HepG2 (cell line): Measurements from ENCODE around the gene INSR. TPM values are rescaled to one million over a fixed set of nuclear protein-coding genes. Genes with fewer than 3 reads are reported as not detected.

Experiments used
- AGO1 ChIP-seq: fragments of 200-400 bp; formaldehyde crosslinking; IDR thresholded peaks from 2 replicates; pipeline ENCODE4 v1.6.1; 2017; ENCODE audit warnings: mild to moderate bottlenecking, low read depth, low read length, moderate library complexity; ENCODE audit not compliant: poor library complexity, severe bottlenecking
- ATF7 ChIP-seq, 2 experiments: fragments of 450-650 bp in 1 of 2; sonication (generic) in 1 of 2; formaldehyde crosslinking in 1 of 2; IDR thresholded peaks; 2 replicates each; pipeline versions ENCODE4 v1.4.0 to v1.6.1; 2016 to 2020; ENCODE audit warnings: antibody characterized with exemption in 1 of 2, mild to moderate bottlenecking in 1 of 2, missing genetic modification reagents in 1 of 2
- ATRX ChIP-seq: sonication (generic); formaldehyde crosslinking; IDR thresholded peaks from 2 replicates; pipeline ENCODE4 v1.4.0; 2020; ENCODE audit warnings: missing genetic modification reagents, borderline replicate concordance
- CEBPG ChIP-seq: IDR thresholded peaks from 2 replicates; pipeline ENCODE4 v1.6.1; 2016
- CREM ChIP-seq, 2 experiments: sonication (generic) in 1 of 2; formaldehyde crosslinking in 1 of 2; IDR thresholded peaks; 2 replicates each; pipeline versions ENCODE4 v1.4.0 to v1.6.1; 2016 to 2020; ENCODE audit warnings: antibody characterized with exemption in 1 of 2, mild to moderate bottlenecking in 1 of 2, missing genetic modification reagents in 1 of 2
- HNRNPLL ChIP-seq: fragments of 200-400 bp; formaldehyde crosslinking; IDR thresholded peaks from 2 replicates; pipeline ENCODE4 v1.6.1; 2017; ENCODE audit warnings: mild to moderate bottlenecking, low read depth, low read length; ENCODE audit not compliant: poor library complexity, severe bottlenecking
- JDP2 ChIP-seq: sonication (generic); formaldehyde crosslinking; IDR thresholded peaks from 2 replicates; pipeline ENCODE4 v1.8.1; 2022; ENCODE audit warnings: missing genetic modification reagents, borderline replicate concordance
- KDM1A ChIP-seq: IDR thresholded peaks from 2 replicates; pipeline ENCODE4 v1.6.1; 2016; ENCODE audit warnings: missing compliant biosample characterization
- KLF16 ChIP-seq, 2 experiments: sonication (generic) in 1 of 2; formaldehyde crosslinking in 1 of 2; IDR thresholded peaks; 2 replicates each; pipeline versions ENCODE4 v1.6.1 to v1.8.0; 2016 to 2023; ENCODE audit warnings: missing genetic modification reagents in 2 of 2, missing compliant biosample characterization in 1 of 2
- KLF6 ChIP-seq: IDR thresholded peaks from 2 replicates; pipeline ENCODE4 v1.8.0; 2016; ENCODE audit warnings: missing biosample characterization, missing genetic modification reagents
- MIER2 ChIP-seq: IDR thresholded peaks from 2 replicates; pipeline ENCODE4 v1.6.1; 2016; ENCODE audit warnings: missing biosample characterization, missing genetic modification reagents
- MZF1 ChIP-seq: sonication (generic); formaldehyde crosslinking; IDR thresholded peaks from 2 replicates; pipeline ENCODE4 v1.8.1; 2023; ENCODE audit warnings: mild to moderate bottlenecking, missing genetic modification reagents, borderline replicate concordance
- NFE2 ChIP-seq: sonication (generic); formaldehyde crosslinking; IDR thresholded peaks from 2 replicates; pipeline ENCODE4 v1.4.0; 2020; ENCODE audit warnings: missing genetic modification reagents
- POLR2A ChIP-seq, 2 experiments: IDR thresholded peaks; 2 replicates each; pipeline ENCODE4 v1.6.1; 2011; ENCODE audit warnings: low read depth in 2 of 2, low read length in 2 of 2, mild to moderate bottlenecking in 1 of 2, moderate library complexity in 1 of 2; ENCODE audit not compliant: insufficient read depth in 1 of 2
- RFXAP ChIP-seq: sonication (generic); formaldehyde crosslinking; IDR thresholded peaks from 2 replicates; pipeline ENCODE4 v1.4.0; 2020; ENCODE audit warnings: missing genetic modification reagents, borderline replicate concordance
- RORA ChIP-seq: sonication (generic); formaldehyde crosslinking; IDR thresholded peaks from 2 replicates; pipeline ENCODE4 v1.5.0; 2020; ENCODE audit warnings: mild to moderate bottlenecking, missing genetic modification reagents, moderate library complexity
- SKIL ChIP-seq: sonication (generic); formaldehyde crosslinking; IDR thresholded peaks from 2 replicates; pipeline ENCODE4 v1.8.0; 2022; ENCODE audit warnings: missing genetic modification reagents, mild to moderate bottlenecking, moderate library complexity, borderline replicate concordance
- U2AF1 ChIP-seq: fragments of 200-400 bp; formaldehyde crosslinking; optimal IDR thresholded peaks from 2 replicates; pipeline ENCODE3; 2017; ENCODE audit warnings: mild to moderate bottlenecking, low read depth, low read length
- XRCC5 ChIP-seq: fragments of 200-400 bp; formaldehyde crosslinking; optimal IDR thresholded peaks from 2 replicates; pipeline ENCODE3; 2017; ENCODE audit warnings: mild to moderate bottlenecking, low read length
- YY1 ChIP-seq: IDR thresholded peaks from 2 replicates; pipeline ENCODE4 v1.6.1; 2011; ENCODE audit warnings: low read length, low read depth, moderate library complexity, mild to moderate bottlenecking; ENCODE audit not compliant: insufficient read depth, insufficient replicate concordance
- ZC3H13 ChIP-seq: sonication (generic); formaldehyde crosslinking; IDR thresholded peaks from 2 replicates; pipeline ENCODE4 v1.8.1; 2023; ENCODE audit warnings: mild to moderate bottlenecking, missing genetic modification reagents, moderate library complexity
- ZNF282 ChIP-seq: fragments of 450-650 bp; IDR thresholded peaks from 2 replicates; pipeline ENCODE4 v1.6.1; 2018; ENCODE audit not compliant: partially characterized antibody
- ZNF317 ChIP-seq: sonication (generic); formaldehyde crosslinking; IDR thresholded peaks from 2 replicates; pipeline ENCODE4 v1.5.0; 2020; ENCODE audit warnings: mild to moderate bottlenecking, missing genetic modification reagents
- ZNF451 ChIP-seq: sonication (generic); formaldehyde crosslinking; IDR thresholded peaks from 2 replicates; pipeline ENCODE4 v1.5.0; 2020; ENCODE audit warnings: mild to moderate bottlenecking, missing genetic modification reagents
- ZNF564 ChIP-seq: sonication (generic); formaldehyde crosslinking; IDR thresholded peaks from 2 replicates; pipeline ENCODE4 v1.8.1; 2023; ENCODE audit warnings: mild to moderate bottlenecking, missing genetic modification reagents
- polyA plus RNA-seq, 8 experiments: library from polyadenylated mRNA; depleted of rRNA in 3 of 8; stranded (reverse) in 7 of 8; unstranded in 1 of 8; fragments of >200 nt; fragmentation: Illumina TruSeq in 4 of 8; extraction: Trizol in 4 of 8; gene quantifications; 2 replicates each; pipeline versions ENCODE4 v1.2.1 to v1.2.3, GENCODE V29; 2011 to 2016; ENCODE audit warnings: low read depth in 4 of 8, missing spikeins in 1 of 8, mixed read lengths in 1 of 8; ENCODE audit not compliant: insufficient read depth in 1 of 8
- total RNA-seq, 5 experiments: library from RNA; depleted of rRNA; stranded (reverse); fragments of >200 nt; fragmentation: Illumina TruSeq; extraction: Trizol; gene quantifications; 2 replicates each; pipeline ENCODE4 v1.2.3, GENCODE V29; 2016; ENCODE audit warnings: low read depth in 1 of 5
- TF ChIP-seq, protein P1 (sequence below): IDR thresholded peaks from 2 replicates; pipeline ENCODE4 v1.6.1; 2012; ENCODE audit warnings: low read length, improper control_type of control experiment

INSR gene
- total and polyA plus RNA-seq, 2 of the 13 experiments (the other 11 are each of a cell fraction or from before 2014, with no cell fraction given), result 24.2 to 29.8 TPM

- peak; percentile 50; the same call in 1 of the 2 replicates for TF ChIP-seq ZNF451 (CRISPR knock-in tag)
- no peak; the same call in 1 of the 2 replicates for TF ChIP-seq RFXAP (CRISPR knock-in tag)
- no peak for TF ChIP-seq NFE2
- TF ChIP-seq KLF16 (CRISPR knock-in tag; IDR thresholded peaks at IDR 0.05), result peak in 1 of 2 experiments; percentile 67; a peak in 2 of 4 replicates
- TF ChIP-seq CEBPG (CRISPR knock-in tag), result 0 out of 2 replicates have a peak, but pooled peaks have one; percentile 35
- TF ChIP-seq MZF1, result no peak
- TF ChIP-seq ZNF282, result no peak
- TF ChIP-seq YY1, result peak; percentile 70
- no peak for TF ChIP-seq ZC3H13 (CRISPR knock-in tag)
- TF ChIP-seq KLF6 (CRISPR knock-in tag), result no peak; the same call in 1 of the 2 replicates
- TF ChIP-seq, protein P1, sequence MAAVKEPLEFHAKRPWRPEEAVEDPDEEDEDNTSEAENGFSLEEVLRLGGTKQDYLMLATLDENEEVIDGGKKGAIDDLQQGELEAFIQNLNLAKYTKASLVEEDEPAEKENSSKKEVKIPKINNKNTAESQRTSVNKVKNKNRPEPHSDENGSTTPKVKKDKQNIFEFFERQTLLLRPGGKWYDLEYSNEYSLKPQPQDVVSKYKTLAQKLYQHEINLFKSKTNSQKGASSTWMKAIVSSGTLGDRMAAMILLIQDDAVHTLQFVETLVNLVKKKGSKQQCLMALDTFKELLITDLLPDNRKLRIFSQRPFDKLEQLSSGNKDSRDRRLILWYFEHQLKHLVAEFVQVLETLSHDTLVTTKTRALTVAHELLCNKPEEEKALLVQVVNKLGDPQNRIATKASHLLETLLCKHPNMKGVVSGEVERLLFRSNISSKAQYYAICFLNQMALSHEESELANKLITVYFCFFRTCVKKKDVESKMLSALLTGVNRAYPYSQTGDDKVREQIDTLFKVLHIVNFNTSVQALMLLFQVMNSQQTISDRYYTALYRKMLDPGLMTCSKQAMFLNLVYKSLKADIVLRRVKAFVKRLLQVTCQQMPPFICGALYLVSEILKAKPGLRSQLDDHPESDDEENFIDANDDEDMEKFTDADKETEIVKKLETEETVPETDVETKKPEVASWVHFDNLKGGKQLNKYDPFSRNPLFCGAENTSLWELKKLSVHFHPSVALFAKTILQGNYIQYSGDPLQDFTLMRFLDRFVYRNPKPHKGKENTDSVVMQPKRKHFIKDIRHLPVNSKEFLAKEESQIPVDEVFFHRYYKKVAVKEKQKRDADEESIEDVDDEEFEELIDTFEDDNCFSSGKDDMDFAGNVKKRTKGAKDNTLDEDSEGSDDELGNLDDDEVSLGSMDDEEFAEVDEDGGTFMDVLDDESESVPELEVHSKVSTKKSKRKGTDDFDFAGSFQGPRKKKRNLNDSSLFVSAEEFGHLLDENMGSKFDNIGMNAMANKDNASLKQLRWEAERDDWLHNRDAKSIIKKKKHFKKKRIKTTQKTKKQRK, result no peak
- no peak for TF ChIP-seq RORA (CRISPR knock-in tag)
- peak in 1 of 2 experiments; percentile 62; a peak in 2 of 4 replicates for TF ChIP-seq POLR2A (IDR thresholded peaks at IDR 0.05; ENCODE audit: insufficient read depth in 1 of 2, low read depth in 2 of 2, low read length in 2 of 2)
- no peak for TF ChIP-seq ATF7 (IDR thresholded peaks at IDR 0.05)
- no peak for TF ChIP-seq ATF7 (CRISPR knock-in tag; IDR thresholded peaks at IDR 0.05)
- no peak for TF ChIP-seq ATRX
- TF ChIP-seq CREM (IDR thresholded peaks at IDR 0.05), result no peak
- TF ChIP-seq CREM (CRISPR knock-in tag; IDR thresholded peaks at IDR 0.05), result no peak
- TF ChIP-seq AGO1, result peak; percentile 6
- no peak for TF ChIP-seq JDP2 (CRISPR knock-in tag)
- TF ChIP-seq ZNF564, result peak; percentile 51; the same call in 1 of the 2 replicates
- no peak for TF ChIP-seq ZNF317
- TF ChIP-seq U2AF1, result no peak
- peak; percentile 57 for TF ChIP-seq HNRNPLL
- no peak for TF ChIP-seq KDM1A
- TF ChIP-seq MIER2 (CRISPR knock-in tag), result no peak
- TF ChIP-seq SKIL (CRISPR knock-in tag), result no peak
- TF ChIP-seq XRCC5, result no peak
Measured at GRCh38 chr19:7293762-7294557, at the start of gene INSR (continued).
